OCI-LY7 (cell line): ENCODE results near the gene MRTFB. TPM values are rescaled to one million over a fixed set of nuclear protein-coding genes. Genes with fewer than 3 reads are reported as not detected.
"Not testable (repeated sequence)": the region's sequence is repeated elsewhere in the genome, so short reads cannot be mapped to it uniquely, and the experiment has no call there.

Experiments
- BruUV-seq: library from RNA; stranded (reverse); fragments of 400-500 nt; replicated peaks from 2 replicates; lab custom pipeline; 2021; lab: Mats Ljungman, UMichigan
- CTCF ChIA-PET: fragments of 300-600 bp; sonication (Branson Sonifier 250); formaldehyde crosslinking; loops from one replicate; lab custom pipeline; 2022; ENCODE audit warnings: antibody characterized with exemption; ENCODE audit not compliant: unreplicated experiment; lab: Charles Lee
- POLR2A ChIA-PET: fragments of 300-600 bp; sonication (Branson Sonifier 250); formaldehyde crosslinking; loops from one replicate; lab custom pipeline; 2022; ENCODE audit warnings: antibody characterized with exemption; lab: Charles Lee
- DNase-seq: peaks from one replicate; pipeline ENCODE4 v3.0.0-alpha.2; 2015; ENCODE audit warnings: low spot score
- H2AFZ ChIP-seq: fragments of 200-600 bp; sonication (generic), shearing (Covaris generic); 2 replicates; pipeline ENCODE4 v1.6.1; 2014; ENCODE audit warnings: mild to moderate bottlenecking, antibody characterized with exemption, low read length, moderate library complexity
- H3K27ac ChIP-seq: fragments of 200-600 bp; sonication (generic); 2 replicates; pipeline ENCODE4 v1.5.1; 2014; ENCODE audit warnings: mixed run types, low read depth, mild to moderate bottlenecking, moderate library complexity, low read length, inconsistent platforms; ENCODE audit not compliant: poor library complexity, severe bottlenecking
- H3K36me3 ChIP-seq: fragments of 200-600 bp; sonication (generic); 2 replicates; pipeline ENCODE4 v1.6.1; 2014; ENCODE audit warnings: mild to moderate bottlenecking, antibody characterized with exemption, low read length, moderate library complexity, mixed read lengths; ENCODE audit not compliant: insufficient read depth
- H3K4me1 ChIP-seq: fragments of 200-600 bp; sonication (generic); 2 replicates; pipeline ENCODE4 v1.5.1; 2014; ENCODE audit warnings: mild to moderate bottlenecking, low read length; ENCODE audit not compliant: insufficient read depth, poor library complexity, severe bottlenecking
- H3K4me2 ChIP-seq: fragments of 200-600 bp; sonication (generic); 2 replicates; pipeline ENCODE4 v1.6.1; 2014; ENCODE audit warnings: mild to moderate bottlenecking, low read length
- H3K4me3 ChIP-seq: fragments of 200-600 bp; sonication (generic); 2 replicates; pipeline ENCODE4 v1.5.1; 2014; ENCODE audit warnings: mild to moderate bottlenecking, low read depth, low read length; ENCODE audit not compliant: poor library complexity, severe bottlenecking
- H3K79me2 ChIP-seq: fragments of 200-600 bp; sonication (generic); 2 replicates; pipeline ENCODE4 v1.6.1; 2016; ENCODE audit warnings: low read depth, mild to moderate bottlenecking, low read length, moderate library complexity, mixed read lengths; ENCODE audit not compliant: insufficient read depth
- H3K9me2 ChIP-seq: fragments of 200-600 bp; sonication (generic); 2 replicates; pipeline ENCODE4 v1.6.1; 2016; ENCODE audit warnings: mild to moderate bottlenecking, low read length, mixed read lengths; ENCODE audit not compliant: insufficient read depth
- H3K9me3 ChIP-seq: fragments of 200-600 bp; sonication (generic); 2 replicates; pipeline ENCODE4 v1.6.1; 2014; ENCODE audit warnings: mild to moderate bottlenecking, mixed run types, low read length, mixed read lengths
- H4K20me1 ChIP-seq: fragments of 200-600 bp; sonication (generic); 2 replicates; pipeline ENCODE4 v1.6.1; 2014; ENCODE audit warnings: mild to moderate bottlenecking, antibody characterized with exemption, low read length, moderate library complexity, mixed read lengths; ENCODE audit not compliant: insufficient read depth
- EZH2phosphoT487 ChIP-seq: fragments of 200-600 bp; sonication (generic); IDR thresholded peaks from 2 replicates; pipeline ENCODE4 v1.6.1; 2018; ENCODE audit warnings: low read depth, borderline replicate concordance, mild to moderate bottlenecking, mixed run types, antibody characterized with exemption, low read length, moderate library complexity, mixed read lengths
- intact Hi-C: fragments of 100-400 bp; cut with micrococcal nuclease; formaldehyde crosslinking; loops from one replicate; pipeline ENCODE4 v1.10.0; 2022; ENCODE audit not compliant: unreplicated experiment
- total RNA-seq, 2 experiments: library from RNA; depleted of rRNA in 1 of 2; stranded (reverse); fragments of >200 nt in 1 of 2; shearing (Covaris generic) in 1 of 2; gene quantifications; 2 replicates each; pipeline ENCODE4 v1.2.3, GENCODE V29; 2014 to 2022
- TF ChIP-seq, protein P1 (sequence below): fragments of 200-600 bp; sonication (generic); conservative IDR thresholded peaks from 2 replicates; pipeline ENCODE4 v1.5.1; 2014; ENCODE audit warnings: mild to moderate bottlenecking, antibody characterized with exemption, low read length, moderate library complexity, mixed read lengths

MRTFB gene
- total RNA-seq, 2 experiments from 2014 or later, result 8.5 to 21.4 TPM

GRCh38 chr16:14043793-14044192 is 27.3 kb upstream of the MRTFB start:
- H3K9me2 ChIP-seq, result no peaks in the 10 kb centered on the region
- no peaks in the 10 kb centered on the region for H3K79me2 ChIP-seq
- no peak overlapping the region for H3K4me3 ChIP-seq
- no peaks in the 10 kb centered on the region for H3K4me1 ChIP-seq
- no peak for DNase-seq
- no peaks in the 10 kb centered on the region for H3K36me3 ChIP-seq
- no peak overlapping the region for H2AFZ ChIP-seq
- no peak overlapping the region for H3K4me2 ChIP-seq
- intact Hi-C loops, result no loop called here
- TF ChIP-seq EZH2phosphoT487, result no peak
- TF ChIP-seq, protein P1, sequence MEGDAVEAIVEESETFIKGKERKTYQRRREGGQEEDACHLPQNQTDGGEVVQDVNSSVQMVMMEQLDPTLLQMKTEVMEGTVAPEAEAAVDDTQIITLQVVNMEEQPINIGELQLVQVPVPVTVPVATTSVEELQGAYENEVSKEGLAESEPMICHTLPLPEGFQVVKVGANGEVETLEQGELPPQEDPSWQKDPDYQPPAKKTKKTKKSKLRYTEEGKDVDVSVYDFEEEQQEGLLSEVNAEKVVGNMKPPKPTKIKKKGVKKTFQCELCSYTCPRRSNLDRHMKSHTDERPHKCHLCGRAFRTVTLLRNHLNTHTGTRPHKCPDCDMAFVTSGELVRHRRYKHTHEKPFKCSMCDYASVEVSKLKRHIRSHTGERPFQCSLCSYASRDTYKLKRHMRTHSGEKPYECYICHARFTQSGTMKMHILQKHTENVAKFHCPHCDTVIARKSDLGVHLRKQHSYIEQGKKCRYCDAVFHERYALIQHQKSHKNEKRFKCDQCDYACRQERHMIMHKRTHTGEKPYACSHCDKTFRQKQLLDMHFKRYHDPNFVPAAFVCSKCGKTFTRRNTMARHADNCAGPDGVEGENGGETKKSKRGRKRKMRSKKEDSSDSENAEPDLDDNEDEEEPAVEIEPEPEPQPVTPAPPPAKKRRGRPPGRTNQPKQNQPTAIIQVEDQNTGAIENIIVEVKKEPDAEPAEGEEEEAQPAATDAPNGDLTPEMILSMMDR, result no peak
- ChIA-PET POLR2A (no interaction called here), CTCF (no interaction called here)
- H3K27ac ChIP-seq, result no peak overlapping the region
- no peaks in the 10 kb centered on the region for H4K20me1 ChIP-seq
- BruUV-seq, result no TSS peak
- no peaks in the 10 kb centered on the region for H3K9me3 ChIP-seq

DNA sequence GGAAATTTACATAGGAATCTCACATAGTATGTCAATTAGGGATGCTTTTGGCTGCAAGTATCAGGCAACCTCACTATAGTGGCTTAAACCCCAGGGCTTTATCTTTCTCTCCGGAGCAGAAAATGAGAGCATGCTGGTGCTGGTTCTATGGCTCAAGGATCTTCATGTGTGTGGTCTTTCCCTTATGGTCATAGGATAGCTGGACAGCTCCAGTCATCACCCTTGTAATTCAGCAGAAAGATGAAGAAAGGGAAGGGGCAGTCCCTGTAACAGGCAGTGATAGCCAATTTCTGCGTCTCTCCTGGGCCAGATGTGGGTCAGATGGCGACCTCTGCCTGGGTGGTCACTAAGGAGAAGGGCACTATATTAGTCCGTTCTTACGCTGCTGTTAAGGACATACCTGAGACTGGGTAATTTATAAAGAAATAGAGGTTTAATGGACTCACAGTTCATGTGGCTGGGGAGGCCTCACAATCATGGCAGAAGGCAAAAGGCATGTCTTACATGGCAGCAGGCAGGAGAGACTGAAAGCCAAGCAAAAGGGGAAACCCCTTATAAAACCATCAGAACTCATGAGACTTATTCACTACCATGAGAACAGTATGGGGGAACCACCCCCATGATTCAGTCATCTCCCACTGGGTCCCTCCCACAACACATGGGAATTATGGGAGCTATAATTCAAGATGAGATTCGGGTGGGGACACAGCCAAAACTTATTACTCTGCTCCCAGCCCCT is 23.8 kb upstream of the MRTFB start:
- H3K4me2 ChIP-seq, H3K4me3 ChIP-seq, DNase-seq, H3K36me3 ChIP-seq, H3K4me1 ChIP-seq, H3K9me3 ChIP-seq, H4K20me1 ChIP-seq, intact Hi-C loops, H3K79me2 ChIP-seq, H2AFZ ChIP-seq, H3K27ac ChIP-seq, CTCF ChIA-PET, BruUV-seq, POLR2A ChIA-PET, H3K9me2 ChIP-seq: not testable (repeated sequence)

- intact Hi-C loops, result no loop called here
- TF ChIP-seq EZH2phosphoT487, result no peak
- TF ChIP-seq, protein P1, result no peak
- Histone ChIP-seq H3K4me3 (no peak overlapping the region), H3K9me3 (no peaks in the 10 kb centered on the region), H2AFZ (no peak overlapping the region), H3K27ac (no peak overlapping the region), H3K36me3 (no peaks in the 10 kb centered on the region), H3K4me1 (no peaks in the 10 kb centered on the region), H3K4me2 (no peak overlapping the region), H3K79me2 (no peaks in the 10 kb centered on the region), H4K20me1 (no peaks in the 10 kb centered on the region), H3K9me2 (no peaks in the 10 kb centered on the region)
- DNase-seq, result no peak
- ChIA-PET POLR2A (interaction anchor here (0.6 kb wide), 1 partner anchor 67 kb away, joined by 4 read pairs; no protein-coding TSS in a partner anchor), CTCF (no interaction called here)
- BruUV-seq, result no TSS peak
These were observed 20.7 kb upstream of the MRTFB start for GRCh38 chr16:14050291-14051027.
